GM19455 (cell line): Measurements from ENCODE around the gene PKNOX2.
A peak's percentile ranks its signal among the peaks of the same experiment; 100 is the strongest.

ENCODE experiments used
- ATAC-seq: cut with Tn5 transposase; IDR thresholded peaks from one replicate; pipeline ENCODE4 v1.9.1; 2021; ENCODE audit not compliant: unreplicated experiment

The PKNOX2 gene

DNA sequence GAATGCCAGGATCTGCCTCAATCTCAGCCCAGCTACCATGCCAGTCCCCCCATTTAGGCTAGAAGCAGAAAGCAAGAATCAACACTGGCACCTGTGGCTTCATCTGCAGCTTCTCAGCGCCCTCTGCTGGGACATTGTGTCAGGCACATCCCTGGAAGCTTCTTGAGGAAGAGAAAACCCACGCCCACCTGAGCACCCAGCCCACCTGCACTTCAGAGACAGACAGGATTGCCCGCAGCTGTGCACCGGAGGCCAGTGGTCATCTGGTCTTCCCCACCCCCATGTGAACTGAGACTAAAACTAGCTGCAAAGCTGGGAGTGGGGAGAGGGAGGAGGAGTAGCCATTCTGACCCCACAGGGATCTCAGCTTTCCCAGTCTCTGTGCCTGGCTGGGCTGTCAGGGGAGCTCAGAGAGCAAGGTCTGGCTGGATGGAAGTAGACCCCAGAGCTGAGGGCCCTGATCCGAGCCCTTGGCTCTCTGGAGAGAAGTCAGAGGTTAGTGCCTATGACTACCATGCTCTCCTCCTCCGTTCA is 264.7 kb downstream of the PKNOX2 start:
- ATAC-seq, result no peak

DNA sequence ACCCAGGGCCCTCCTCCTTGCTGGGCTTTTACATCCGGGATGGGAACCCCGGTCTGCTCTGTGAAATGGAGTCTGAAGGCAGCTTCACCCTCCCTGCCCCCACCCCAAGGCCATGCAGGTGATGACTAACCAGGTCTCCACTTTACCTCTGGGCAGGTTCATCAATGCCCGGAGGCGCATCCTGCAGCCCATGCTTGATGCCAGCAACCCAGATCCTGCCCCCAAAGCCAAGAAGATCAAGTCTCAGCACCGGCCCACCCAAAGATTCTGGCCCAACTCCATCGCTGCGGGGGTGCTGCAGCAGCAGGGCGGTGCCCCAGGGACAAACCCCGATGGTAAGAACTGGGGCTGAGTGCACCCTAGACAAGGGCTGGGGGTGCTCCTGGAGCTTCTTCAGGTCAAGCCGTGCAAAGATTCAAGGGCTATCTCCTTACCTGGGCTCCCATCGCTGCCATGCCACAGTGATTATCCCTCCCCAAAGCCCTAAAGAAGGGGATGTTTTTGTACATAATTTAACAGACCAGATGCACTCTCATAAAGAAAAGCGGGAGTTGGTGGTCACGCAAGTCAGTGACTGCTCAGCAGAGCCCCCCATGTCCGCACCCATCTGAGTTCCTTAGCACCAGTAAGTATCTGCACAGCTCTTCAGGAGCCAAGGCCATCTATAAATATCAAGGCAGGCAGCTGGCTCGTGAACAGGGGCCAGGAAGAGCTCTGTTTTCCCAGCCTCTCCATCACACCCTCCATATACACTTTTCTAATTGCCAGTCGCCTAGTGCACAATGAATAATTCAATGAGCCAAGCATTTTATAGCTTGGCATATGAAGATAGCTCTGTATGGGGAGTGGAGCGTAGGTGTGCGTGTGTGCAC is 265.5 kb downstream of the PKNOX2 start:
- ATAC-seq, result no peak

DNA sequence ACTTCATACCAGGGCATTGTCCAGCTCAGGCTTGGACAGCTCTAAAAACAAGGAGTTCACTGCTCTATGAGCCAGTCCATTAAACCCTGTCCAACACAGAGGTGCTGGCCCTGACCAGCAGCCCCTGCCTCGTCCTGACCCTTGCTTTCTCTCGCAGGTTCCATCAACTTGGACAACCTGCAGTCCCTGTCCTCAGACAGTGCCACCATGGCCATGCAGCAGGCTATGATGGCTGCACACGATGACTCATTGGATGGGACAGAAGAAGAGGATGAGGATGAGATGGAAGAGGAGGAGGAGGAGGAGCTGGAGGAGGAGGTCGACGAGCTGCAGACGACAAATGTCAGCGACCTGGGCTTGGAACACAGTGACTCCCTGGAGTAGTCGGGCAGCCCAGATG is 266.5 kb downstream of the PKNOX2 start:
- ATAC-seq, result no peak

DNA sequence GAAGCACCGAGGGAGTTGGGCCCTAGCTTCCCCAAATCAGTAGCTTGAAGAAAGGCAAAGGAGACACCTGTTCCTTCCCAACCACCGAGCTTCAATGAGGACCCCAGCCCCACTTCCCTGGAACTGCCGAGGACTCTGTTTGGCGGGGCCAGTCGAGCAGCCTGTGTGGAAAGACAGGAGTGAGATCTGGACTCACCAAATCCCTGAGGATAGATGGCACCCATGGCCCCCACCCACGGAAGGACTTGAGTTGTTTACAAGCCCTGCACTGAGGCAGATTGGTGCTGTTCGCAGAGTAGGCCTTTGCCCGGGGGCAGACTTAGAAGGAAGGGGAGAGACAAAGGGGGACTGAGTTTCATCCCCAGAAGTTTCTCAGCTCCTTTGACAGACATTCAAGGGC is 266.9 kb downstream of the PKNOX2 start:
- no peak for ATAC-seq

DNA sequence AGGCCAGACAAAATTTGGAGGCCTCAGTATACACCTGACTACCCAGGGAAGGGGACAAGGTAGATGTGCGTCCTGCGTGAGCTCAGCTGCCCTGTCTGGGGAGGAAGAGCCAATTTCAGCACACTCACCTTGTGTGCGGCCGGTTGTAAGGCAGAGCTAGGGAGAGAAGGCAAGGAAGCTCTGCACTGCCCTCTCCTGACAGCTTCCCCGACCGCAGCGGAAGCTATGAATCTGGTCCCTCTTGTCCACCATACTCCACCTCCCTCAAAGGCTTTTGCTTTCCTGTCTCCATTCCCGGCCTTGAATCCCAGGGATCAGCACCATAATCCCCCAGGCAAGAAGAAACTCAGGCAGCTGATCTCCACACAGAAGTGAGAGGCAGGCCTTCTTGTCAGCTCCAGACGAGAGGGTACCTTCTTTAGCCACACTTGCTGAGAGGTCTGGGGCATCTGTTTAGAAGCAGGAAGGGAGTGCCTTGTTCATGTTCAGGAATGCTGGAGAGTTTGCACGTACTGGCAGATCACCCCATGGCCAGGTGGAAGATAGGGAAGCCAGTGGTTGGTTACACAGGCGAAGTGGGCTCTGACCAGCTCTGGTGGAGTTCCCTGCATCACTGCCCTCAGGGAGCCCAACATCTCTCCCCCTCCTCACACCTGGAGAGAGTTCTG is 269.0 kb downstream of the PKNOX2 start:
- peak; percentile 77 for ATAC-seq

DNA sequence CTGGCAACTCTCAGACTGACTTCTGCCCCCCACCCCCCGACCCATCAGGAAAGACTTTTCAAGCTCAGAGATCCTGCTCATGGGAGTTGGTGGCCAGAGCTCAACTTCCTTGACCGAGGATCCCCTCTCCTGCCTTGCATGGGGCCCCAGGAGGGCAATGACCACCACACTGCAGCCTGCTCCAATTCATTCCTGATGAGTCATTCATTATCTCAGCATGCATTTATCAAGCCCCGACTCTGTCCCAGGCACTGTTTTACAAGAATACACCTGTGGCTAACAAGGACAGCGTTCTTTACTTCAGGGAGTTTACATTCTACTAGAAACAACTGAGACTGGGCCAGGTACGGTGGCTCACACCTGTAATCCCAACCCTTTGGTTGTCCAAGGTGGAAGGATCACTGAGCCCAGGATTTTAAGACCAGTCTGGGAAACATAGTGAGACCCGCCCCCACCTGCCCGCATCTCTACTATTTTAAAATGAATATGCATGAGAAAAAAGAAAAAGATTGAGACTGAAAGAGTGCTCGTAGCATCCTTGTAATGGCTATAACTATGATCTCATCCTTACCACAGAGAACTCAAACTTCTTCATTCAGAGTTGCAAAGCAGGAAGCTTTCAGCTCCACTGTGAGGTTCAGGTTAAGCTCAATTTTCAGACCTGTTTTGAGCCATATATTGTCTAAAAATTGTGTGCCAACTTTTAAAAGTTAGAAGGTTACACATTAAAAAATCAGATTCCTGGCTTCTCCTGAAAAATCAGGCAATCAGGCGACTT is 271.1 kb downstream of the PKNOX2 start:
- no peak for ATAC-seq

DNA sequence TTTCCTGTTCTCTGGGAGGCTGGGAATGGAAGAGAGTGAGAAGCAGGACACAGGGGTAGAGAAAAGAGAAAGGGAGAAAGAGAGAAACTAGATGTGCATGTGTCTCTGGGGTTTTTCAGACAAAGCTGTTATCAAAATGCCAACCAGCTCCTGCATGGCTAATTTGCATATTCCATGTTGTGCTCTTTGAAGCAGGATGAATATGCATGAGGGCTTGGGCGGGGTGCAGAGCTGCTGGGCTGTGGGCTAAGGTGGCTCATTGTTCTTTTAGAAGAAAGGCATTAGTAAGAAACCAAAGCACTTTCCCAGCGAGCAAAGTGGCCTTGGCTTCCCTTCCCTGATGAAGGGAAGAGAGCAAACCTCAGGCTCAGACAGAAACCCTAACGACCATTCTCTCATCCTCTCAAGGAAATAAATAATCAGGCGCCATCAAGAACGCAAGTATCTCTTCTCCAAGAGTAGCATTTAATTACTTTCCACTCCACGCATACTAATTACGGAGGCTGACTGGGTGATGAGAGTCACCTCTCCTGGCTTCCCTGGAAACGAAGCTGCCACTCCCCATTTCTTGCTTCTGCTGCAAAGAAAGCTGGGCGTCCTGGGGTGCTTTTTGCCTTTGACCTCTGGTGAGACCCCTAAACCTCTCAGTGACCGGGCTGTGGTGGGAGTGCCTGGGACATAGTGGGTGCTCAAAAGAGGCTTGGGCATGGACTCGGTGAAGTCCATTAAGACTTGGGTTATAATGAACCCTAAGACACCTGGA is 277.3 kb downstream of the PKNOX2 start:
- no peak for ATAC-seq

DNA sequence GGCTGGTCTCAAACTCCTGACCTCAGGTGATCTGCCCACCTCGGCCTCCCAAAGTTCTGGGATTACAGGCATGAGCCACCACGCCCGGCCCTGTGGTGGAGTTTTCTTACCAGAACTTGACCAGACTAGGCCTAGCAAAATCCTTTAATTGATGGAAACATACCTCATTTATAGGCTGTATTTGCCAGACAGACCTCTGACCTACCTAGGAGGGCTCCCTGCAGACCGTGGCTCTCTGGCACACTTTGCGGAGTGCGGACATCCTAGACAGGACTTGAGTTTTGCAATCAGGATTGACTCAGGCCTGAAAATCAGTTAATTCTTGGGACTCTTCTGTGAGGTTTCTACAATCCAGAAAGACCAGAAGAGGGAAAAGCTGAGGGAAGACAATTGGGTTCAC is 278.4 kb downstream of the PKNOX2 start:
- no peak for ATAC-seq

DNA sequence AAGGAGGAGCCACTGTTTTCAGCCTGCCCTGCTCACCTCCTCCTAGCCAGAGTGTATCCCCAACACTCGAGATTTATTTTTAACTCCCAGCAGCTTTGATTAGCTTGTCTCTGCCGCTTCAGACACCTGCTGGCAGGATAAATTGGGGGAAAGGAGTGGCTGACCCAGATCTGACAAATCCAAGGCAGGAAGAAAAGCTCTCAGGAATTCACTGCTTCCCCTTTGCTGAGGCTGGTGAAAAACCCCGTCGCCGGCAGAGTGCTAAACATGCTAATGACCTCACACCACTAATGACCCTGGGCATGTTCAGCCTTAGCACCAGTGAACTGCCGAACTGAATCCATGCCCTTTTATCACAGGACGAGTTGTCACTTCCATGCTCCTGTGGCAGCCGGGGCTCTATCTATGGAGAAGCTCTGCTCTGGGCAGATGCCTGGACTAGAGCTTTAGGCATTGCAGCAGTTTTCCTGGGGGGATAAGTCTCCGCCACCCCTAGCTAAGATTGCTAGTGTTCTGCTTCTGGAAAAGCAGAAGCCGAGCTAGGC is 279.3 kb downstream of the PKNOX2 start:
- ATAC-seq, result no peak

DNA sequence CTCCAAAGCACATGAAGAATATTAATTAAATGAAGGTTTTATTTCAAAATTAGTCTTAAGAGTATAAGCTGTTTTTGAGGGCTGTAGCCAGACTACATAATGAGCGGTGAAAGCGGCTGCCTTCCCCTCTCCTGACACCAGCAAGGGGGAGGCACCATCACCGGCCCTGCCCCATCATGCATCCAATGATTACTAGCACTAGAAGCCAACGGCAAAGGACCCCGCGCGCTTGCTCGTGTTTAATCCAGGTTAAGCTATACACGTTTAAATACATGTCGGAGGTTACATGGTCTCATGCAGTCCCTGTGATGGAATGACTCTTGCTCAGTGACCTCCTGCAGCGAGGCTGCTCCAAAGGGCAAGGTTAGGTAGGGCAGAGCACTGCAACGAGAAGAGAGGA is 281.2 kb downstream of the PKNOX2 start:
- no peak for ATAC-seq

DNA sequence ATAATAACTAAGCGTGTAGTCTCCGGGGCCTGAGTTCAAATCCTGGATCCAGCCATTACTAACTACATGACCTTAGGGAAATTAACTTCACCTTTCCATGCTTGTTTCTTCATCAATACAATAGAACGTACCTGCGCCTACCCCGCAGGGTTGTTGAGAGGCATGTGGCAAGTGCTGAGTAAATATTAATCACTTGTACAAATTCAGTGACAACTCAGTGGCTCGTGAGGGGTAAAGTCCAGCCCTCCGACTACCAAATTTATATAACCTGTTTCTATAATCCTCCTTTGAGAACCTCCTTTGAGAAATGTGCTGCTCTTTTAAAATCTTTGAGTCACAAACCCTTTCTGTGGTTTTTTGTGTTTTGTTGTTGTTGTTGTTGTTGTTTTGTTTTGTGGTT is 281.7 kb downstream of the PKNOX2 start:
- ATAC-seq, result no peak

DNA sequence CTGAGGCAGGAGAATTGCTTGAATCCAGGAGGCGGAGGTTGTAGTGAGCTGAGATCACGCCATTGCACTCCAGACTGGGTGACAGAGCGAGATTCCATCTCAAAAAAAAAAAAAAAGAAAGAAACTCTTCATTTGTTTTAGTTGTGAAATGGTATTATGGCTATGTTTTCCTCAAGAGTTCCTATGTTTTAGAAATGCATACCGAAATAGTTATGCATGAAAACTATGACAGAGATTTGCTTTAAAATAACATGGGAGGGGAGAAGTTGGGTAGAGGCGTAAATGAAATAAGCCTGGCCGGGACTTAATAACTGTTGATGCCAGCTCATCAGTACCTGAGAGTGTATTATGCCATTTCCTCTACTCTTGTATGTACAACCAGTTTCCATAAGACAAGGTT is 283.2 kb downstream of the PKNOX2 start:
- no peak for ATAC-seq

DNA sequence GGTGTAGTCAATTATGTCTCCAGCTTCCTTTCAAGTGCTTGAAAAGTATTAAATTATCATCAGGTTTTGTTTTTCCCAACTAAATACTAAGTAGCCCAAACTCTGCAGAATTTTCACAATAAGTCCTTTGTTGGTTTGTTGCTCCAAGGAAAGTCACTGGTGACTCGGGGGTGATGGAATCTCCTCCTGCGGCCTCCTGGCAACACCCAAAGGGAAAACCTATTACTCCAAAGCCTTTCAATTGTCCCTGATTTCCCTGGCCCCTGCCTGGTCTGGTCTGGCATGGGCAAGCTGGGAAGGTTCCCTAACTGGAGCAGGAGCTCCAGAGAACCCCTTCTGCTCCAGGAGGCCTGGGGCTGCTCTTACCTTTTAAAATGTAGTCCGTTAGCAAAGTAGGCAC is 283.6 kb downstream of the PKNOX2 start:
- no peak for ATAC-seq

DNA sequence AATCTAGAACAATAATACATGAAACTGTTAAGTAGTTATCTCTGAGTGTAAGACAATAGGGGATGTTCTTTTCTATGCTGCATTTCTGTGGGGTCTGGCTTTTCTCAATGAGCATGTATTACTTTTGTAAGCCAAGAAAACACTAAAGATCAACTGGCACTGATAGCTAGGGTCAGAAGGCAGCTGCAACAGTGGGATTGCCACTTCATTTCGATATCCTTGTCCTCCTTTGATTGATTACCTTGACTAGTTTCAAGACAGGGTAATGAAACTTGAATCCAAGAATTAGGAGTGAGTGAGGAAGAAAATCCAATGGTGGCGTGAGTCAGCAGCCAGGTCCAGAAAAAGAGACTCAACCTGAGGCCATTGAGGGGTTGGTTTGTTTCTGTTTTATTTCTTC is 285.0 kb downstream of the PKNOX2 start:
- ATAC-seq, result no peak

DNA sequence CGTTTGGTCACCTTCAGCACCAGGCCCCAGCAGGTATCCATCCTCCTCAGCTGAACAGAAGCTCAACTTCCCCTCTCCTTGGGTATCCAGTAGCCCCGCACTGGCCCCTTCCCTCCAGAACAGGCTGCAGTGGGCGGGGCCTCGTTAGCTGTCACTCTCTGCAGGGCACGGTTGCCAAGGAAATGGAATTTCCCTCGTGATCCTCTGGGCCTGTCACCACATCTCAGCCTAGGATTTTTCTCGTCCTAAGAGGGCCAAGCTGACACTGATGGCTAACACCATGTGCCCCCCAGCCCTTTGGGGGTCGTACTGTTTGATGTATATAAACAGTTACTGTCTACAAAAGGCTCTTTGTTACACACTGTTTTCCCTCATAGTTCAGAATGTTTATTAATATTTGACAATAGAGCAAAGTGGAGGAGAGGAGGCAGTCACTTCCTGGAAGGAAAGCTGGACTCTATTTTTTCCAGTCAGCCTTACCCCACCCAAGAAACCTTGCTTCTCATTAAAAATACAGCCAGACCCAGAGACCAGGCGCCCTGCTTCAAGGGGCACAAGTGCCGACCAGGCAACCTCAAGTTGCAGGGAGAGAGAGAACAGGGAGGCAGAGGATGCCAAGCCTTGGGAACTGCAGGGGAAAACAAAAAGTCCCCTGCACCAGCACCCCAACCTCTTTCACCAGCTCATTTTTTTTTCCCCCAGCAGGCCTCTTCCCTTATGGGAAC is 287.0 kb downstream of the PKNOX2 start:
- ATAC-seq, result no peak

DNA sequence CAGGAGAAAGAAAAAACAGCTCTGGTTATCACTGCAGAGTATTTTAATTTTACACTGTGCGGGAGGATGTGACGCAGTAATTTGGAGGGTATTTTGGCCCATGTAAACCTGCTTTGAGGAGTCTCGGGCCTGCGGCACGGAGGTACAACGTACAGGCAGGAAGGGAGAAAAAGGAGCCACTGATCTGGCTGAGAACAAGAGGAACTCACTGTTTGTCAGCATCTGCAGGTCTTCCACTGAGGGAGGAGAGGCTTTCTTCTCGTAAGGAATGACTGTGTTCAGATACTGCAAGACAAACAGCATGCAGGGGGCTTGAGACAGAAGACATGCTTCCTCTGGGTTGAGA is 287.5 kb downstream of the PKNOX2 start:
- no peak for ATAC-seq

DNA sequence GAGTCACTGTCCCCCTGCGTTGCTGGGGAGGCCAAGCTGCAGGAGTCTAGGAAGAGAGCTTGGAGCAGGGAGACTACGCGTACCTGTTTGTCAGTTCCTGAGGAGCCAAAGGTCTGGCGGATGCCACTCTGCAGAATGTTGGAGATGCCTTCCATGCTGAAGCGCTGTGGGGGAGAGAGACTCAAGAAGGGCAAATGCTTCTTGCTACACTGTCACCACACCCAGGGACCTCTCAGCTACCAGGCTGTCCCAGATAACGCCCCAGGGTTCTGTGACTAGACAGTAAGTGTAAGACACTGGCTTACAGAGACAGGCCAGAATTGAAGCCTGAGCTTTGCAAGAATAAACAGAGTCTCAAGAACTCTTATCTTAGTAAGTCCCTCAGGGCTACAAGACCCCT is 289.5 kb downstream of the PKNOX2 start:
- ATAC-seq, result no peak

DNA sequence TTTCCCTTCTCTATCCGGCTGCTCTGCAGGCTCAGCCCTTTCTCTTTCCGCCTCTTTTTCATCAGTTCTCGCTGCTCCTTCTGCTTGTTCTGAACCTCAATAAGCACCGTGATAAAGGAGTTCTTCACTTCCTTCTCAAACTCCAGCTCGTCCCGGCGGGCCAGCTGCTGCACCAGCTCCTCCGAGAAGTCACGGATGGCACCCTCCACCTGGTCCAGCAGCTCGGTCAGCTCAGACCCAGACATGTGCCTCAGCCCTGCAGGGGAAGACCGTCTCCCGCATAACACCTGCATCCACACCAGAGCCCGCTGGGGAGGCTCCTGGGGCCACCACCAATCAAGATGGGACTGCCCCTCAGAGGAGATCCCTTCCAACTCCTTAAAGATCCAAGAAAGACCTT is 291.3 kb downstream of the PKNOX2 start:
- no peak for ATAC-seq

DNA sequence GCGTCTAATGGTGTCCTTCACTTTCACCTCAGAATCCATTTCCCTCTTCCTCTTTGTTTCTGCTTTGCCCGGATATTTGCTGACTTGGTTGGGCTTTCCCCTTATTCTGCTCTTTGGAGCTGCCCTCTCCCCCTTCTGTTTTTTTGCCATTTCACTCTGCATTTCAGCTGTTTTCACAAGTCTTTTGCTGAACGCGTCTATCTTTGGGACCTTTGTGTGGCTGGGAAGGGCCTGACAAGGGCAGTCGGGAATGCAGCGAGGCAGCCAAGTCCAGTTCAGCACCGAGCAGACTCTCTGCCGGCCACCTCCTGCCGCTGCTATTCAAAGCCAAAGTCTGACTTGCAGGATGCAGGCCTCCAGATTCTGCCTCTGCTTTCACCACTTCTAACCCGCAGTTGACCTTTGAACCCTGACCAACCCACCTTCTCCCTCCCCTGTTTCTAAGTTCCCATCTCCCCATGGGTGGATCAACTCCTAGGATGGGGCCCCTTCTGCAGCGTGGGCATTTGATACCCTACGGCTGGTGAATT is 293.3 kb downstream of the PKNOX2 start:
- ATAC-seq, result no peak

DNA sequence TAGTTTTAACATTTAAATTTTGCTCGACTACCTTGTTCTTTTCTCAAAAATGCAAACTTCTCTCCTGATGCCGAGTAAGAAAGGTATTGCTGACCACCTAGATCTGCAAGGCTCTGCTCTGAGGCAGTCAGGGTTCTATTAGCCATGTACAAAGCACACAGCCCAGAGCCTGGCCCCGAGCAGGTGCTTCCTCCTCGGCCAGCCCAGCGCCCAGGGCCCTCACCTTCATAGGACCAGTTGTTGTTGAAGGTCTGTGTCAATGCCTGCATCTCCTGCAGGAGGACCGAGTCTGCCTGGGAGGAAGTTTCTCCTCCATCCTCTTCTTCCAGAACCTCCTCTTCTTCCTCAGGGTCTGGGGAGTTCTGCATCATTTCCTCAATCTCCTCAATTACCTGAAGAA is 295.7 kb downstream of the PKNOX2 start:
- no peak for ATAC-seq
